Measurements from ENCODE around the gene RNF151.

The RNF151 gene

DNA sequence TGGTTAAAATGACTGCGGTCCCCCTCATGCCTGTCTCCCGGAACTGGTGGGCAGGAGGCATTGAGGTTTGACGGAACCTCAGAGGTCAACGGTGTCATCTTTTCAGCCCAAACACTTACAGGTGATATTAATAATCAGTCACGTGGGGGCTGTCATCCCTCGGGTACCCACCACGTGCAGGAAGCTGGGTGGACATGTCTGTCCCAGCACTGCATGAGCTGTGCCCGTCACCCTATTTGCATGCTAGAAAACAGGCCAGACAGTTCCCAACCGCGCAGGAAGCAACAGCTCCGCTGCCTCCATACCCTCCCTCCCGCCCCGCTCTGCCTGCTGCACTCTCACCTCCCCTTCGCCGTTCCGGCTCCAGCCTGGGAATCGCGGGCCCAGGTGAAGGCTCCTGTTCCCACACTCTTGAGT lies 24.5 kb downstream of the RNF151 start:
- peak; percentile 76 for DNase-seq (ENCODE audit: extremely low read depth, insufficient read length)
- TF ChIP-seq, protein P1, sequence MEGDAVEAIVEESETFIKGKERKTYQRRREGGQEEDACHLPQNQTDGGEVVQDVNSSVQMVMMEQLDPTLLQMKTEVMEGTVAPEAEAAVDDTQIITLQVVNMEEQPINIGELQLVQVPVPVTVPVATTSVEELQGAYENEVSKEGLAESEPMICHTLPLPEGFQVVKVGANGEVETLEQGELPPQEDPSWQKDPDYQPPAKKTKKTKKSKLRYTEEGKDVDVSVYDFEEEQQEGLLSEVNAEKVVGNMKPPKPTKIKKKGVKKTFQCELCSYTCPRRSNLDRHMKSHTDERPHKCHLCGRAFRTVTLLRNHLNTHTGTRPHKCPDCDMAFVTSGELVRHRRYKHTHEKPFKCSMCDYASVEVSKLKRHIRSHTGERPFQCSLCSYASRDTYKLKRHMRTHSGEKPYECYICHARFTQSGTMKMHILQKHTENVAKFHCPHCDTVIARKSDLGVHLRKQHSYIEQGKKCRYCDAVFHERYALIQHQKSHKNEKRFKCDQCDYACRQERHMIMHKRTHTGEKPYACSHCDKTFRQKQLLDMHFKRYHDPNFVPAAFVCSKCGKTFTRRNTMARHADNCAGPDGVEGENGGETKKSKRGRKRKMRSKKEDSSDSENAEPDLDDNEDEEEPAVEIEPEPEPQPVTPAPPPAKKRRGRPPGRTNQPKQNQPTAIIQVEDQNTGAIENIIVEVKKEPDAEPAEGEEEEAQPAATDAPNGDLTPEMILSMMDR (IDR thresholded peaks at IDR 0.05; ENCODE audit: insufficient read depth, low read length, poor library complexity, severe bottlenecking): no peak
- Histone ChIP-seq H3K36me3 (ENCODE audit: control insufficient read depth, insufficient read depth, low read length) (peaks cover 5% of the 10 kb centered on the region), H3K4me3 (replicated peaks; ENCODE audit: low read depth, low read length) (peak overlapping the region; percentile 61), H3K27me3 (replicated peaks; ENCODE audit: control insufficient read depth, insufficient read depth, low read length) (no peaks in the 10 kb centered on the region)

DNA sequence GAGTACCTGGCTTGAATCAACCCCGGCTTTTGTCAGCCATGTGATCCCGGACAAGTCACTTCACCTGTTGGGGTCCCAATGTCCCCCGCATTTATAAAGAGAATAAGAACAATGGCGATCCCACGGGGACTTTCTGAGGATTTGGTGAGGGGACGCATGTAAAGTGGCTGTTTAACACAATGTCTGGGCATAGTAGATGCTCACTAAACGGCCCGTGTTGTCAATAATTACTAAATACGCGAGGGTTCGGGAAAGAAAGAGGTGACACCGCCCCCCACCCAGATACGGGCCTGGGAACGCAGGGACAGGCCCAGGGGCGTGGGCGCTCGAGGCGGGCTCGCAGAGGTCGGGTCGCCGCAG lies 24.9 kb downstream of the RNF151 start:
- TF ChIP-seq, protein P1 (IDR thresholded peaks at IDR 0.05; ENCODE audit: insufficient read depth, low read length, poor library complexity, severe bottlenecking): no peak
- Histone ChIP-seq H3K36me3 (ENCODE audit: control insufficient read depth, insufficient read depth, low read length) (peaks cover 2% of the 10 kb centered on the region), H3K4me3 (replicated peaks; ENCODE audit: low read depth, low read length) (peak overlapping the region; percentile 27), H3K27me3 (replicated peaks; ENCODE audit: control insufficient read depth, insufficient read depth, low read length) (no peaks in the 10 kb centered on the region)
- no peak for DNase-seq (ENCODE audit: extremely low read depth, insufficient read length)

DNA sequence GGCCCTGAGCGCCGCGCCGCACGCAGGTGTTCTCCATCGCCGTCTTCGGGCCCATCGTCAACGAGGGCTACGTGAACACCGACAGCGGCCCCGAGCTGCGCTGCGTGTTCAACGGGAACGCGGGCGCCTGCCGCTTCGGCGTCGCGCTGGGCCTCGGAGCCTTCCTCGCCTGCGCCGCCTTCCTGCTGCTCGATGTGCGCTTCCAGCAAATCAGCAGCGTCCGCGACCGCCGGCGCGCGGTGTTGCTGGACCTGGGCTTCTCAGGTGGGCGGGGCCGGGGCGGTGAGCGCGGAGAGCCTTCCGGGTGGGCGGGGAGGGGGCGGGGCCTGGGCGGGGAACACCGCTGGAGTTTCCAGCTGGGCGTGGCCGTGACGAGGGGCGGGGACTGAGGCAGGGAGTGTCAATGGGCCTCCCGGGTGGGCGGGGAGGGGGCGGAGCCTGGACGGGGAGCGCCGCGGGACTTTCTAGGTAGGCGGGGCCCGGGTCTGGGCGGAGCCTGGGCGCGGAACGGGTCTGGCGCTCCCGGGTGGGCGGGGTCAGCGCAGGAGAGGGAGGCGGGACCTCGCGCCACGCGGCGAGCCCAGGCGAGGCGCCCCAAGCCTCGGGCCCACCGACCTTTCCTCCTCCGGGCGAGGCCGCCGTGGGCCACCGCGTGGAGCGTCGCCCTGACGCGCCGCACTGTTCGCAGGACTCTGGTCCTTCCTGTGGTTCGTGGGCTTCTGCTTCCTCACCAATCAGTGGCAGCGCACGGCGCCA lies 25.5 kb downstream of the RNF151 start:
- Histone ChIP-seq H3K4me3 (replicated peaks; ENCODE audit: low read depth, low read length) (peak overlapping the region; percentile 27), H3K27me3 (replicated peaks; ENCODE audit: control insufficient read depth, insufficient read depth, low read length) (no peaks in the 10 kb centered on the region), H3K36me3 (ENCODE audit: control insufficient read depth, insufficient read depth, low read length) (peaks cover 3% of the 10 kb centered on the region)
- peak; percentile 92 for DNase-seq (ENCODE audit: extremely low read depth, insufficient read length)
- TF ChIP-seq, protein P1 (IDR thresholded peaks at IDR 0.05; ENCODE audit: insufficient read depth, low read length, poor library complexity, severe bottlenecking): no peak

DNA sequence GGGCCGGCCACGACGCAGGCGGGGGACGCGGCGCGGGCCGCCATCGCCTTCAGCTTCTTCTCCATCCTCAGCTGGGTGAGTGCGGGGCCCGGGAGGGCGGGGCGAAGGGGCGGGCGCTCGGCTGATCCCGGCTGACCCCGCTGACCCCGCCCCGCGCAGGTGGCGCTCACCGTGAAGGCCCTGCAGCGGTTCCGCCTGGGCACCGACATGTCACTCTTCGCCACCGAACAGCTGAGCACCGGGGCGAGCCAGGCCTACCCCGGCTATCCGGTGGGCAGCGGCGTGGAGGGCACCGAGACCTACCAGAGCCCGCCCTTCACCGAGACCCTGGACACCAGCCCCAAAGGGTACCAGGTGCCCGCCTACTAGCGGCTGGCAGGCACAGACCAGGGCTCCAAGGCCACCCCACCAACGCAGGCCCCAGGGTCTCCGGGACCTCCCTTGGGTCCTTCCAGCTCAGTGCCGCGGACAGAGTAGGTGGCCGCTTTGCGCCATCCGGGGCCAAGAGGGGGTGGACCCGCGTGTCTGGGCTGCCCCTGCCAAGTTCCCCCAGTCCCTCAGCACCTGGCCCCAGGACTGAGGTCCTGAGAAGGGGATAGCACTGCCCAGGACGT lies 26.2 kb downstream of the RNF151 start:
- DNase-seq (ENCODE audit: extremely low read depth, insufficient read length): peak; percentile 26
- TF ChIP-seq, protein P1 (IDR thresholded peaks at IDR 0.05; ENCODE audit: insufficient read depth, low read length, poor library complexity, severe bottlenecking): no peak
- Histone ChIP-seq H3K36me3 (ENCODE audit: control insufficient read depth, insufficient read depth, low read length) (peaks cover 4% of the 10 kb centered on the region), H3K27me3 (replicated peaks; ENCODE audit: control insufficient read depth, insufficient read depth, low read length) (no peaks in the 10 kb centered on the region), H3K4me3 (replicated peaks; ENCODE audit: low read depth, low read length) (no peak overlapping the region)

DNA sequence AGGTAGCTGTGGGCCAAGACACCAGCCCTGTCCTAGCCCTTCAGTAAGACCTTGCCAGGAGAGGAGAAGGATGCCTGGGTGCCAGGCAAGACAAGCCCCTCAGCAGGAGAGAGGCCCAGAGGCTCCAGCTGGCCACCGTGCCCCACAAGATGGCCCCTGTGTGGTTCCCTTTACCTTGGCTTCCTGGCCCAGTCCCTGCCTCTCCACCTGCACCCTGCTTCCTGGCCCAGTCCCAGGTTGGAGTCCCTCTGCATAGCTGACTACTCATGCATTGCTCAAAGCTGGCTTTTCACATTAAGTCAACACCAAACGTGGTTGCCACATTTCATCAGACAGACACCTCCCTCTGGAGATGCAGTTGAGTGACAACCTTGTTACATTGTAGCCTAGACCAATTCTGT lies 27.1 kb downstream of the RNF151 start:
- H3K27me3 ChIP-seq (replicated peaks; ENCODE audit: control insufficient read depth, insufficient read depth, low read length): no peaks in the 10 kb centered on the region
- no peak overlapping the region for H3K4me3 ChIP-seq (replicated peaks; ENCODE audit: low read depth, low read length)
- peaks cover 7% of the 10 kb centered on the region for H3K36me3 ChIP-seq (ENCODE audit: control insufficient read depth, insufficient read depth, low read length)
- TF ChIP-seq, protein P1 (IDR thresholded peaks at IDR 0.05; ENCODE audit: insufficient read depth, low read length, poor library complexity, severe bottlenecking): no peak
- peak; percentile 22 for DNase-seq (ENCODE audit: extremely low read depth, insufficient read length)
